Heart right ventricle (tissue), 16 donors: Measurements from ENCODE around the gene RASGRP1. TPM values are rescaled to one million over a fixed set of nuclear protein-coding genes. Genes with fewer than 3 reads are reported as not detected.

Experiments
- ATAC-seq, 8 donors: fragments of 200-7000 bp; cut with Tn5 transposase; one replicate each; pipeline ENCODE4 v1.9.1; 2020; ENCODE audit warnings: mild to moderate bottlenecking in 8 of 8, moderate library complexity in 8 of 8, moderate number of reproducible peaks in 1 of 8
- DNase-seq, 2 donors: peaks; one replicate each; pipeline ENCODE4 v3.0.0-alpha.2; 2020
- H3K27ac ChIP-seq, 10 donors: fragments of 200-600 bp; sonication (generic) in 2 of 10; one replicate each; pipeline versions ENCODE4 v1.5.0 to v1.8.0; 2020 to 2022; ENCODE audit warnings: mild to moderate bottlenecking in 3 of 10
- H3K27me3 ChIP-seq, 7 donors: fragments of 200-600 bp; one replicate each; pipeline ENCODE4 v1.8.0; 2021 to 2022; ENCODE audit warnings: mild to moderate bottlenecking in 2 of 7
- H3K36me3 ChIP-seq, 9 donors: fragments of 200-600 bp; sonication (generic) in 1 of 9; one replicate each; pipeline versions ENCODE4 v1.5.0 to v1.8.0; 2020 to 2022; ENCODE audit warnings: mild to moderate bottlenecking in 2 of 9
- H3K4me1 ChIP-seq, 9 donors: fragments of 200-600 bp; sonication (generic) in 1 of 9; one replicate each; pipeline versions ENCODE4 v1.5.0 to v1.8.0; 2020 to 2022; ENCODE audit warnings: mild to moderate bottlenecking in 4 of 9
- H3K4me3 ChIP-seq, 10 donors: fragments of 200-600 bp; sonication (generic) in 2 of 10; one replicate each; pipeline versions ENCODE4 v1.5.0 to v1.8.0; 2020 to 2022; ENCODE audit warnings: mild to moderate bottlenecking in 7 of 10, moderate library complexity in 2 of 10
- H3K9me3 ChIP-seq, 11 donors: fragments of 200-600 bp in 10 of 11; sonication (generic) in 2 of 11; one replicate each; pipeline versions ENCODE4 v1.5.0 to v1.8.0; 2013 to 2022; ENCODE audit warnings: mild to moderate bottlenecking in 2 of 11, control low read depth in 1 of 11, moderate library complexity in 1 of 11
- CTCF ChIP-seq, 9 donors: fragments of 200-600 bp; sonication (generic) in 2 of 9; IDR thresholded peaks; one replicate each; pipeline versions ENCODE4 v1.5.0 to v1.8.0; 2021 to 2022; ENCODE audit warnings: antibody characterized with exemption in 9 of 9, mild to moderate bottlenecking in 5 of 9, moderate library complexity in 1 of 9
- WGBS, 2 donors: extraction: QIAGEN DNeasy Blood & Tissue Kit; methylation state at CpG; one replicate each; pipeline ENCODE4 v1.1.7; 2013; ENCODE audit warnings: inconsistent platforms in 1 of 2; 5-methylcytosine and 5-hydroxymethylcytosine counted together
- intact Hi-C, 10 donors: fragments of 100-400 bp; cut with DNase I; formaldehyde crosslinking; loops; one replicate each; pipeline versions ENCODE4 v1.11.1 to v1.14.2; 2022
- polyA plus RNA-seq, 2 donors: library from polyadenylated mRNA; stranded (reverse); fragments of 200-250 nt; gene quantifications; one replicate each; pipeline ENCODE4 v1.2.3, GENCODE V29; 2013
- total RNA-seq, 10 donors: library from RNA; stranded (reverse); fragmentation: NEBNext Ultra II Directional in 3 of 10; extraction: Animal tissue kit (Norgen Biotek cat#: 25700) in 3 of 10; gene quantifications; one replicate each; pipeline versions ENCODE4 v1.2.1 to v1.2.4, GENCODE V29; 2021 to 2023
- donor health status: Arrhythmogenic right ventricular cardiomyopathy.
- donor health status: ischemic (EF 13 %, LVEDD 7.1; RV severe dilation, severe dysfunction).
- donor health status: healthy with polysubstance abuse.
- donor health status: DM: no; HTN: yes; CAD: no.
- donor health status: DM: no; HTN: no; CAD: no.
- donor health status: ischemic (EF 25% LVEDD 6.9; RV normal size, moderate dysfunction).
- donor health status: ischemic (EF 25% LVEDD 5.7; RV mildly dilated, moderate dysfunction).
- donor health status: healthy.
- donor health status: DM: yes; HTN: yes; CAD: no.
- donor health status: Ischemic cardiomyopathy.
- donor health status: ischemic (EF 35%, LVEDD 5.7; RV mildly dilated, moderate dysfunction).
- donor health status: nonischemic (EF 11% LVEDD 7.7; RV severe dilation, severe dysfunction).
- donor health status: DM: yes; HTN: yes; CAD: no.
- donor health status: PGD.
- donor health status: ischemic (EF 29% LVEDD 5.4; RV normal size, mild dysfunction).
- donor health status: nonischemic (EF 23%, LVEDD 6.1; RV moderate dilation, normal function).

The RASGRP1 gene
- total and polyA plus RNA-seq, 12 donors = 0.04 to 3.0 (median 0.42) TPM; not detected in 1

GRCh38 chr15:38517312-38517975 lies 47.2 kb downstream of the RASGRP1 start:
- ATAC-seq = no peak
- 58 to 63% methylated on average over 2 of the region's 2 CpGs for WGBS, 2 donors

GRCh38 chr15:38516626-38517025 lies 48.0 kb downstream of the RASGRP1 start:
- peaks cover 0 to 51% (median 8%) of the 10 kb centered on the region in 7 donors for H3K27me3 ChIP-seq
- intact Hi-C loops = loop anchor here in 1 of 10 donors (10.0 kb wide), 1 partner anchor 62 kb away; the partner anchor contains the start of gene FAM98B
- DNase-seq (no peak), ATAC-seq (no peak)
- TF ChIP-seq CTCF (IDR thresholded peaks at IDR 0.05) = no peak
- 66 to 78% methylated on average over 5 of the region's 5 CpGs for WGBS, 2 donors
- H3K4me3 ChIP-seq = no peak overlapping the region
- H3K9me3 ChIP-seq = no peaks in the 10 kb centered on the region
- H3K4me1 ChIP-seq = no peaks in the 10 kb centered on the region
- H3K27ac ChIP-seq = no peak overlapping the region
- peaks cover 0 to 16% (median 0%) of the 10 kb centered on the region in 9 donors for H3K36me3 ChIP-seq

More at GRCh38 chr15:38517312-38517975, 47.2 kb downstream of the RASGRP1 start:
- Histone ChIP-seq H3K27me3 (peaks cover 0 to 51% (median 8%) of the 10 kb centered on the region in 7 donors), H3K27ac (no peak overlapping the region), H3K9me3 (no peaks in the 10 kb centered on the region), H3K4me3 (no peak overlapping the region), H3K36me3 (peaks cover 0 to 10% (median 0%) of the 10 kb centered on the region in 9 donors), H3K4me1 (no peaks in the 10 kb centered on the region)
- intact Hi-C loops = loop anchor here in 1 of 10 donors (10.0 kb wide), 1 partner anchor 63 kb away; the partner anchor contains the start of gene FAM98B
- TF ChIP-seq CTCF (IDR thresholded peaks at IDR 0.05) = no peak
- DNase-seq = no peak

GRCh38 chr15:38514601-38515000 lies 50.0 kb downstream of the RASGRP1 start:
- Histone ChIP-seq H3K9me3 (no peaks in the 10 kb centered on the region), H3K4me3 (no peak overlapping the region), H3K4me1 (no peaks in the 10 kb centered on the region), H3K36me3 (peaks cover 0 to 32% (median 0%) of the 10 kb centered on the region in 9 donors), H3K27me3 (peaks cover 0 to 40% (median 8%) of the 10 kb centered on the region in 7 donors), H3K27ac (no peak overlapping the region)
- intact Hi-C loops = loop anchor here in 1 of 10 donors (10.0 kb wide), 1 partner anchor 60 kb away; the partner anchor contains the start of gene FAM98B
- TF ChIP-seq CTCF (IDR thresholded peaks at IDR 0.05) = no peak
- 58 to 60% methylated on average over 2 of the region's 2 CpGs for WGBS, 2 donors
- ATAC-seq (no peak), DNase-seq (no peak)

- H3K36me3 ChIP-seq = peaks cover 0 to 33% (median 0%) of the 10 kb centered on the region in 9 donors
- H3K27ac ChIP-seq = no peak overlapping the region
- no peak for DNase-seq
- no peak for ATAC-seq
- 88 to 89% methylated on average over 1 of the region's 1 CpG for WGBS, 2 donors
- H3K27me3 ChIP-seq = peaks cover 0 to 33% (median 8%) of the 10 kb centered on the region in 7 donors
- no peaks in the 10 kb centered on the region for H3K4me1 ChIP-seq
- no peak for TF ChIP-seq CTCF (IDR thresholded peaks at IDR 0.05)
- no peaks in the 10 kb centered on the region for H3K9me3 ChIP-seq
- no peak overlapping the region for H3K4me3 ChIP-seq
- intact Hi-C loops = loop anchor here in 1 of 10 donors (10.0 kb wide), 1 partner anchor 58 kb away; the partner anchor contains the start of gene FAM98B
Observed at GRCh38 chr15:38512901-38513300, 51.7 kb downstream of the RASGRP1 start.
